Left hindlimb (tissue), 1 donor: Measurements from ENCODE around the gene CADPS2.

Experiments used
- DNase-seq: peaks from one replicate; pipeline ENCODE4 v3.0.0-alpha.2; 2018

Gene CADPS2

DNA sequence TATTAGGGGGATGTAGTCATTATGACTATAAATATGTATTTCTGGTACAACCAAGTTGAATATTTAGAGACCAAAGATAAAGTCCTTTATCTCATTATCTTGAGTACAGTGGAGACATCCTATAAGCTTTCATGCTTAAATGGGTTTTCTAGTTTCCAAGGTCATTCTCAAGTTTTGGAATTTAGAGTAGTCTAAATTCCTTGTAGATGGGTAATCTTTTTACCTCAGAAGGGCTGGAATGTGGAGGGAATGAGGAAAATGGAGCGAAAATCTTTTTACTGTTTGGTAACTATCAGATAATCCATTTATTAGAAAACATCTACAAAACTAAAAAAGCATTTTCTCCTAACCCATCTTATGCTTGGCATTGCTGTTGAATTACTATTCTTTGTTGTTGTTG lies 368.7 kb downstream of the CADPS2 start:
- DNase-seq, result no peak

DNA sequence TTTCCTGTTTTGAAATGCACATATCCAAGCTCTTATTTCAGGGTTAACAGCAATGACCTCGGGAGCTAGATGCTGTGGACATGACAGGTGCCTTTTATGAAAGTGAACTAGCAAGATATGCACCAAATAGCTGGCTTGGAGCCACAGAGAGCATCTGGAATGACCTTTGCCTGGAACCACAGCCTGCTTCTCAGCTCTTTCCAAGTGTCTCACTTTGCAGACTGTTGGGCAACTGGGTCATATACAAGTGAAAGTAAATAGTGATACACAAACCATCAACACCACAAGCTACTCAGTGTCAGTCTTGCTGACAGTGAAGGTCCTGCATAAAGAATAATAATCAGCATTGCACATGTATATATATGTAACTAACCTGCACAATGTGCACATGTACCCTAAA lies 370.9 kb downstream of the CADPS2 start:
- DNase-seq, result no peak

DNA sequence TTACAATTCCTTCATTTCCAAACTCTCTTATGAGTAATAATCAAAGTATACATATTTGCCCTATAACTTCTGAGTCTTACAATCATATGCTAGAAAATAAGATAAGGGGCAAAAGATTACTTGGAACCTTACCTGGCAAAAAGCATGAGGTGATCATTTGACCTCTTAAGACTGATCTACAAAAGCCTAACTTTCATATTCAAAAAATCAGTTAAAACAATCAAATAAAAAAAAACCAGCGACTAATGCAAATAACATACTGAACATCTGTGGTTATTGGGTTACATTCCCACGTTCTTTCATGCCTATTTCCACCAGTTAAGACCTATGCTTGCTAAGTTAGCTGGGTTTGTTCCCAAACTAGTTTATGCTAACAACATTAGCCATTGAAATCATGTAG lies 375.0 kb downstream of the CADPS2 start:
- DNase-seq, result no peak

DNA sequence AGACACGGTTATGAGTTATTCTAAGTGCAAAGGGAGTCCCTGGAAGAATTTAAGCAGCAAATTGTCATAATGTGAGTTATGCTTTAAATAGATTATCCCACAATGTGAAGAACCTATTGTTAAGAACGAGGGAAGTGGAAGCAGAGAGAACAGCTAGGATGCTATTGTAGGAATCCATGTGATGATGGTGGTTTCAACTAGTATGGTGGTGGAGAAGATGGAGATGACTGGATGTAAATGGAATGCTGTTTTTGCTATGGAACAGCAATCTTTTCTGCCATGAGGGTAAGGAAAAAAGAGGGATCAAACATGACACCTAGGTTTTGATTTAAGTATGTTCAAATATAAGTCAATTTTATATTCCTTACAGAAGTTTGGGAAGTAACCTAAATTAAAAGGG lies 378.7 kb downstream of the CADPS2 start:
- DNase-seq, result no peak

DNA sequence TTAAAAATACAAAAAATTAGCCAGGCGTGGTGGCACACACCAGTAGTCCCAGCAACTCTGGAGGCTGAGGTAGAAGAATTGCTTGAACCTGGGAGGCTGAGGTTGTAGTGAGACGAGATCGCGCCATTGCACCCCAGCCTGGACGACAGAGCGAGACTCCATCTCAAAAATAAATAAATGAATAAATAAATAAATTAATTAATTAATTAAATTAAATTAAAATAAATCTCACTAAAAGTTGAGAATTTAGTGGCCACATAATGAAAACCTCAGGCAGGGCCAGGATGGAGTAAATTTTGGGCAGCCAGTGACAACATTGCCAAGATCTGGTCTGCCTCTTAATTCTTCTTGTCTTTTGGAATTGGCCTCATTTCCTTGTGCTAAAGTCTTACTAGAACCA lies 394.3 kb downstream of the CADPS2 start:
- DNase-seq, result no peak

DNA sequence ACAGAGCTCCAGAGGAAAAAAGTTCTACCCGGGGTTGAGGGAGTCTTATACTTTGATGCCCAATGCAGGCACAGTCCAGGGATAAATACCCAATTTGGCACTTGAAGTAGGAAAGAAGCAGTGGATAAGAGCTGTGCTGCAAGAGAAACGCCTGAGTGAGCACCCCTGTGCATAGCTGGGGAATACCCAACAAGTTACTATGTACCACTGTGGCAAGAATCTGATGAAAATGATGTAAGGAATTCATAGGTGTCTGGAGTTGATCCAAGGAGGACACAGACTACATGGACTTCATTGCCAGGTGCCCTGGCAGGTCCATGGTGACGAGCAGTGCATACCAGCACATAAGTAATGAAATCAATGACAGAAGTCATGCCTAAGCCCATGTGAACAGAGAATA lies 398.0 kb downstream of the CADPS2 start:
- no peak for DNase-seq

DNA sequence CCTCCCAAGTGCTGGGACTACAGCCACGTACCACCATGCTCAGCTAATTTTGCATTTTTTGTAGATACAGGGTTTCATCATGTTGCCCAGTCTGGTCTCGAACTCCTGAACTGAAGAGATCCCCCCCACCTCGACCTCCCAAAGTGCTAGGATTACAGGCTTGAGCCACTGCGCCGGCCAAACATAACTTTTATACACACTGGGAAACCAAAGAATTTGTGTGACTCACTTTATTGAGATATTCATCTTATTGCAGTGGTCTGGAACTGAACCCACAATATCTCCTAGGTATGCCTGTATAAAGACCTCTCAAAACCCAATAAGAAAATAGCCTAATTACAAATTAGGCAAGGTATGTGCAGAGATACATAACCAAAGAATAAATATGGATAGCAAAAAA lies 399.1 kb downstream of the CADPS2 start:
- no peak for DNase-seq

DNA sequence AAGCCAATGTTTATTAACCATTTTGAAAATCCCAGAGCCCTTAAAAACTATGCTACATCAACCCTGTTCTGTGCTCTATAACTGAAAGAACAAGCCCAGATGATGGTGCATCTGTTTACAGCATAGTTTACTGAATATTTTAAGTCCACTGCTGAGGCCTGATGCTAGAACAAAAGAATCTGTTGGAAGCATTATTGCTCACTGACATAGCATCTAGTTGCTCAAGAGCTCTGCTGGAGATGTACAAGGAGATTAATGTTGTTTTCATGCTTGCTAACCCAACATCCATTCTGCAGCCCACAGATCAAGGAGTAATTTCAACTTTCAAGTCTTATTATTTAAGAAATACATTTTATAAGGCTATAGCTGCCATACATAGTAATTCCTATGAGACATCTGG lies 400.4 kb downstream of the CADPS2 start:
- DNase-seq, result no peak

DNA sequence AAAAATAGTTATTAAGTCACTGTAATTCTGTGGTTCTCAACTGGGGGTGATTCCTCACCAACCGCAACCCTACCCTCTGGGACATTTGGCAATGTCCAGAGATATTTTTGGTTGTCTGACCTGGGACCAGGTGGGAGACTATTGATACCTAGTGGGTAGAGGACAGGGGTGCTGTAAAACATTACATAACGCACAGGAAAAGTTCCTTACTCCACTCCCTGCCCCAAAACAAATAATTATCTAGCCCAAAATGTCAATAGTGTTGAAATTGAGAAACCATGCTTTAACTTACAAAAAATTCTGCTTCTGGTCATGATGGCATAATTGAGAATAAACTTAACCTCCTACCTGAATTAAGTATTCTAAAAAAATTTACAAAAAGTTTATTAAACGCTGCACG lies 404.0 kb downstream of the CADPS2 start:
- DNase-seq, result no peak

DNA sequence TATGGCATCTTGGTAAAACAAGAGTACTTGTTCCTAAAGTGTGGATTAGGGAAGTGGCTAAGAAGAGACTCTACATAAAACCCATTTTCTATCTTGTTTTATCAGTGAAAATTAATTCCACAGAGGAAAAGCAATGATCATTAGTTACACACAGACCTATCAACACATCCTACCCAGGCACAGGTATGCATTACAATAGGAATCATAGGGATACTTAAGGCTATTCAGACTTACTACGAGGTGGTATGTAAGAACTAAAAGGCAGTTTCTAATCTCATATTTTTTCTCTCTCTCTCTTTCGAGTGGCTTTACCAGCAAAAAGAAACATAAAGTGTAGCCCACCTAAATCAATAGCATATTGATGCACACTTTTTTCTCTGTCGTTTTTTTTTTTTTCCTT lies 415.4 kb downstream of the CADPS2 start:
- DNase-seq, result no peak

DNA sequence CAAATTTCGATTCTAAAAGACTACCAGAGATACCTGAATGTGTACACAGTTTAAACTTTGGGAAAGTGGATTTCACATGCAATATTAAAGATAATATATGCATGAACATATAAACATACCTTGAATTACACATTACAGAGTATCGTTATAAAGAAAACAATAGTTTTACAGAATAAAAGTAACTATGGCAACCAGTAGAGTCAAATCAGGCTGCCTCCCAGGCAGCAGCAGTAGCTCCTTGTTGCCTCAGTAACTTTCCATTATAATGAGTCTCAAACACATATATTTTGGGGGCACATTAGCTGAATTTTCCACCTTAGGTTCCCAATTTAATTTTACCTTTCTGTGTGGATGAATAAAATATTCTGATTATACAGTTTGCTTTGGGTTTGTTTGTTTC lies 417.3 kb downstream of the CADPS2 start:
- no peak for DNase-seq

DNA sequence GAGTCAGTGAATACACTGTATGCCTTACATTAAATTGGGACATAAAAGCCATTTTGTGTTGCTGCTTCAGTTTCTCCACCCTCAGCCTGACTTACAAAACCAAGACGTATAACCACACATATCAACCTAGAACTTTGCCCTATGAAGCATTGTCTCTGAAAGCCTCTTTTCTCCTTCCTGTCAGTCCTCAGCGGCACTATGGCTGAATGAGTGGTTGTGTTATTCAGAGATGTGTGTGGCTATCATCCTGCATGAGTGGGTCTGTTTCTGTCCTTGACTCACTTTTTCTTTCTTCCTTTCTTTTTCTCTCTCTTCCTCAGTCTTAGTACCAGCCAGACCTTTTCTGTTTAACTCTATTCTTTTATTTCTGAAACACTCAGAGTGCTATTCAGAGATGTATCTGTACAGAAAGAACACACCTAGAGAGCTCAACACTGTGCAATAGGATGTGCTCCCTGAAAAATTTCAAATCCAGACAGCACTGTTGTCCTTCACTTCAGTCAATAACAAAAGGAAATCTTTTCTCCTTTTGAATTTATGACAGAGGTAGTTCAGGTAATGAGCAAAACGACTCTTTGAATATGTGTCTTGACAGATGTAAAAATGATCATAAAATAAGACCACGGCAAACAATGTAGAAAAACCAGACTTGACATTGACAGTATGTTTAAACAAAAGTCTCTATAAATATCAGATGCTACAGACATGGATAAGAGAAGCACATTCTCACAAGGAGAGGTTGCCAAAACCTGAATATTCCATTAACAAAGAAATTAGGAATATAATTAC lies 418.4 kb downstream of the CADPS2 start:
- no peak for DNase-seq

DNA sequence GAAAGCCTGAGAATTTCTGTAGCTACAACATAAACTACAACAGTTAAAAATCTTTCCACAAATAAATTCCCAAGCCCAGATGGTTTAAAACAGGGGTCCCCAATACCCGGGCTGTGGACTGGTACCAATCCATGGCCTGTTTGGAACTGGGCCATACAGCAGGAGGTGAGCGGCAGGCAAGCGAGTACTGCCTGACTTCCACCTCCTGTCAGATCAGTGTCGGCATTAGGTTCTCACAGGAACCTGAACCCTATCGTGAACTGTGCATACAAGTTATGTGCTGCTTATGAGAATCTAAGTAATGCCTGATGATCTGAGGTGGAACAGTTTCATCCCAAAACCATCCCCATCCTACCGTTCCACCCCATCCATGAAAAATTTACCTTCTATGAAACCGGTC lies 421.0 kb downstream of the CADPS2 start:
- DNase-seq, result no peak

DNA sequence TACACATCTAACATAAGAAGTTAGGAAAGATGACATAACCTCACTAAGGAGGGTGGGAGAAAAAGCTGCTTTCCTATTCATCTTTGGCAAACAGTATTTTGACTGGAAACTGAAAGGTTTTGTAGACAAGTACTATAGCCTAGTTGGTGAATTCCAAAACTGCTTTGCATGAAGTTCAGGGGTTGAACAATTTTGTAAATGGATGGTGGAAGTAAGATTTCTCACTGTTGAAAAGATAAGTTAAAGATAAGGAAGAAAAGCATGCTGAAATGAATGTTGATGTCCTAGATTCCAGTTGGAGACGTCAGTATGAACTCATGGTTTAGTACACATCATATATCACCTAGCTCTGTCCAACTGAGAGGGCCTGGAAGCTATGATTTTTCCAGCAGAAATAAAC lies 422.6 kb downstream of the CADPS2 start:
- DNase-seq, result no peak

DNA sequence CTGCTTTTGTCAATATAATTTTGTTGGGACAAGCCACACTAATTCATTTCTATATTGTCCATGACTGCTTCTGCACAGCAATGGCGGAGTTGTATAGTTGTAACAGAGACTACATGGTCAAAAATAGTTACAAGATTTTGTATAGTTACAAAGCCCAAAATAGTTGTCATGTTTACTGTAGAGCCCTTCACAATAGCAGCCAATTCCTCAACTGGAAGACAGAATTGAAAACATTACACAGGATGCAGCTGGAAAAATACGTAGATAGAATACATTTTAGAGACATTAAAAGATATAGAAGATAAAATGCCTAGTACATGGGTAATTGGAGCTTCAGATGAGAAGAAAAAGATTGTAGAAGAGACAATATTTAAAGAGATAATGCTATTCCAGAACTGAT lies 425.3 kb downstream of the CADPS2 start:
- no peak for DNase-seq

DNA sequence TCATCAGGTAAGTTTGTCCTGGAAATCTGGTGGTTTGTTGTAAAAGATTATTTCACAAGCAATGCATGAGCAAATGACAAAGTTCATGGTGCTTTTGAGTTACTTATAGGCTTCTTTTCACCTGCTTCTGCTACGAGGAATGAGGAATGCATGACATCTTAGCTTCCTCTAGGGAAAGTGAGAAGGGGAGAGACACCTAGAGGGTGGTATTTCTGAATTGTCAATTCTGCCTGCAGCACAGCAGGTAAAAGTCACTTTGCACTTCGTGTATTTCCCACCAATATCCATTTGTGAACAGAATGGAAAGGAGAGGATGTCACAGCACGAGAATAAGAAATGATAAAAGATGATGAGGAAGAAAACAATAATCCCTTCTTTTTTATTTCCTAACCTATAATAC lies 428.3 kb downstream of the CADPS2 start:
- DNase-seq, result no peak

DNA sequence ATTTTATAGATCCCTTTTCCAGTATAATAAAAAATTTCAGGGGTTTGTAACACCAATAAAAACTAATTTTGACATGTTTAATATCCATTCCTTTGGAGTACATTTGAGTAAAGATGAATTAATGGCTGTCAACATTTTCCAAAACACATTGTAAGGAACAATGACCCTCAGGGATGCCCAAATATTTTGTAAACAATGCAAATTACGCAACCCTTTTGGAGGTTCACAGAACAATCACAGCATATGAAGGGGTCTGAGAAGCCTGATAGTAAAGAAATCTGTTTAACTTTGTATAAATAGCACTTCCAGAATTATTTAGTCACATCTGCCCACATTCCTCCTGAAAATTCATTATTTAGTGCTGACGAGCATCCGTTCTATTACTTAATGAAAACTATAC lies 428.9 kb downstream of the CADPS2 start:
- no peak for DNase-seq

DNA sequence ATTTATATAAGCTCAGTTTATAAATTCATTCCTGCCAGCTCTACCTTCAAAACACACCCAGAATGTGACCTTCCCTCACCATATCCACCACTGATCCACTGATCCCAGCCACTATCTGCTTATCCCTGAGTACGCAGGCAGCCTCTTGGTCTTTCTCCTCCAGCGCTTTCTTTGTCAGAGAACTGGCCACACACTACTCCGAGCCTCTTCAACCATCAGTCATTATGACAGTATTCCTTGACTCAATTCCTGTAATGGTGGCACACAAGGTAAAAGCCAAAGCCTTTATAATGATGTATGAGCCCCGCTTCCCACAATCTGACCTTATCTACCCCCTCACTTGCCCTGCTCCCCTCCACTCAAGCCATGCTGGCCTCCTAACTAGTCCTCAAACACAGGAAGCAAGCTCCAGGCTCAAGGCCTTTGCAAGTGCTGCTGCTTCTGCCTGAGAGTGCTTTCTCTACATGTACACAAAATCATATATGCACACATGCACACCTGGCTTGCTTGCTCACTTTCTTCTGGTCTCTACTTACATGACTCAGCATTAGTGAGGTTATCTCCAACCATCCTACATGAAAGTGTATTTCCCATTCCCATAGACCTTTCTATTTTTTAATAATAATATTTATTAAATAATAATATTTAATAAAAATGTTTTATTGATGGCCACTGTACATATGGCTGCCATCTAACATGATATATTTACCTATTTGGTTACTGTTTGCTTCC lies 431.3 kb downstream of the CADPS2 start:
- no peak for DNase-seq

DNA sequence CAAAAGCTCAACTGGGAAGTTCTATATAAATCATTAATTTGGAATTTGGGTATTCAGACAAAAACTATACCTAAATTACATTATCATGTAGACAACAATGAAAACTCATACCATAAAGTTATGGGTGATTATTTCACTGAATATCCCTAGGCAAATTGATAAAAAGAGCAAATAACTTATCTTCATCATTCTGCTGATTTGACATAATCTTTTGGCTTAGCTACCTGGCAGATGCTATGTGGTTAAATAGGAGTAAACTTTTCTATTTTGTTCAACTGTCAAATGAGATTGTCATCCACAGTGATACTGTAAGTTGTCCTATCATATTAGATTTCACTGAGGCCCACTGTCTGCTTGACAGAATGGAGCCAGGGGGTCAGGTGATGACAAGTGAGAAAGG lies 432.8 kb downstream of the CADPS2 start:
- no peak for DNase-seq

DNA sequence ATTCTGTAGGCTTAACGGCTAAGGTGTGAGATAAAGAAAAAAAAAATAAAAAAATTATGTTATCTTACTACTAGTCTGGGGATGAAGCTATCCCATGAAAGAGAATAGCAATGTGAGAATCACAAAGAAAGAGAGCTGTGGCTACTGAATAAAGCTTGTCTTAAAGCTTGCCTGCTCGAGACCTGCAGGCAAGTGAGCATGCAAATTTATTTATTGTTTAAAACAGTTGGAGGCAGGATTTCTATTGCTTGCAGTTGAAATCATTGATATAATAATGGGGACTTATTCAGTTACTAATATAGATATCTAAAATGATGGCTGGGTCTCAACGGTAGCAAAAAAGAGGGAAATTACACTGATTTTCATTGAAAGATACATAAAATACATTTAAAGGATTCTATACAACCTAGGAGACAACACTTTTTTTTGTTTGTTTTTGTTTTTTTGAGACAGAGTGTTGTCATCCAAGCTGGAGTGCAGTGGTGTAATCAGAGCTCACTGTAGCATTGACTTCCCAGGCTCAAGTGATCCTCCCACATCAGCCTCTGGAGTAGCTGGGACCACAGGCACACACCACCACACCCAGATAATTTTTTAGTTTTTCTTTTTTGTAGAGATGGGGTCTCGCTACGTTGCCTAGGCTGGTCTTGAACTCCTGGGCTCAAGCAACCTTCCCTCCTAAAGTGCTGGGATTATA lies 437.2 kb downstream of the CADPS2 start:
- DNase-seq, result no peak

DNA sequence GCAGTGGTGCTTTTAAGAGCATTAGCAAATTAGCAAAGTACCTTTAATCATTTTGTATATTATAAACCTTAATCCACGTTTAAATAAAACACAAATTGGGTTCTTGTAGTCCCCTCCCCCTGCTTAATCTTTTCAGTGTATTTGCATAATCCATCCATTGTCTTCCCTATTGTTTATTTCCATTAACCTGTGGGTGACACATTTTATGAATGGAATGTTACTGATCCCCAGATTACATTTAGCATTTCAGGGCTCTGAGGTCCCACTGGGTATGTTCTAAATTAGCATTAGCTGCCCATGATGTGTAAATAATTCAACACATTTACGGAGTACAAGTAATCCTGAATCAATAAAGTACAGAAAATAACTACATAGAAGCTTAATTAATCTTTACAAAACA lies 443.3 kb downstream of the CADPS2 start:
- no peak for DNase-seq

DNA sequence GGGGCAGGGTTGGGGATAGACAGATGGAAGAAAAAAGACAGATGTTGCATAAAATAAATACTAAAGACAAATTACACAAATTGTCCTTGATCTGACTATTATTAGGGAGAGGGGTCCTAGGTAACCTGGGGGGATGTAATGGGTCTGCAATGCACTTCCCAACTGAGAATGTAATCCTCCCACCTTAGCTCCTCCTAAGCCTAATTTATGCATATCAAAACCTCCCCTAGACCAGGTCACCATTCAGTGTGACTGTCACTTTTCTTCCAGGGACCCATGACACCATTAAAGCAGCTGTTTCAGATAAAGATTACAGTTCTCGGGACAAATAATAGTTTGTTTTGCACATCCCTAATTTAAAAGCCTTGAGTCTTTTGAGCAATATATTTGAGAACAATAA lies 447.8 kb downstream of the CADPS2 start:
- no peak for DNase-seq

DNA sequence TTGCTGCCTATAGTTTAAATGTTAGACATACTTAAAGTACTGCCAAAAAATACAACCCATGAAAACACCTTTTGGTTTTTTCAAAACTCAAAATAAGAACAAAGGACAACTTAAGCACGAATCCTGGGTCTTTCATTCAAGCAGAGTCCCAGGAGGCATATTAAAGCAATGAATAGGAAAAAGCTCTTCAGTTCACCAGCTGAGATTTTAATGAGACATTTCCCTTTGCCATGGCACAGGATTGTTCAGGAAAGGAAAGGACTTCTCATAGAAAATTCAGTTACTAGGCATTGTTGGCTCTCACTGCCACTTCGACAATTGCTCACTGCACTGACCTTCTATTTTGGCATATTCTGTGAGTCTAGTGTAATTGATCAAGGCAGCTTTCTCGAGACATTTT lies 448.3 kb downstream of the CADPS2 start:
- DNase-seq, result no peak

DNA sequence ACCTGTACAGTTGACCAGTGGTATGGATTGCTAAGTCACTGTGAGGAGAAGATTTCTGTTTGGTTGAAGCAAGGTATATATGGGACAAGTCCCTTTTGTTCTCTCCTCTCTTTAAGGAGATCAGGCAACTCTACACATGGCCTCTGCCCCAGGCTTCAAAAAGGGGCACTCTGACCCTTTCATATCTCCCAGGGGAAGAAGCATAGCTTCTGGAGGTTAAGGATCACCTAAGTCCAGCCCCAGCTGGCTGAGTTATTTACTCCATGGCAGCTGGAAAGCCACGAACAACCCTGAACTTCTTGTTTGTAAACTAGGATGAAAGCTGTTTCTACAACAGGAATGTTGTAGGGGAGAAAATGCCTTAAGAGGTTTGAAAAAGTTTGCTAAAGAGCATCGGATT lies 452.5 kb downstream of the CADPS2 start:
- DNase-seq, result no peak
